ENCODE measurements around the gene IMPDH1. TPM values are rescaled to one million over a fixed set of nuclear protein-coding genes. Genes with fewer than 3 reads are reported as not detected.

The IMPDH1 gene
- total RNA-seq, 1 donor, result 39.7 TPM

- H3K27me3 ChIP-seq (ENCODE audit: insufficient read depth, low read length), result peaks cover 41% of the 10 kb centered on the region
- H3K4me1 ChIP-seq (ENCODE audit: insufficient read depth, low read length), result peaks cover 6% of the 10 kb centered on the region
- H3K4me3 ChIP-seq (ENCODE audit: low read length), result no peak overlapping the region
- no peaks in the 10 kb centered on the region for H3K9me3 ChIP-seq (ENCODE audit: low read depth, low read length)
Observed at GRCh38 chr7:128366986-128367385, 42.8 kb downstream of the IMPDH1 start.

GRCh38 chr7:128366300-128366699, 43.5 kb downstream of the IMPDH1 start:
- H3K4me1 ChIP-seq (ENCODE audit: insufficient read depth, low read length), result peaks cover 11% of the 10 kb centered on the region
- H3K4me3 ChIP-seq (ENCODE audit: low read length), result no peak overlapping the region
- peaks cover 41% of the 10 kb centered on the region for H3K27me3 ChIP-seq (ENCODE audit: insufficient read depth, low read length)
- H3K9me3 ChIP-seq (ENCODE audit: low read depth, low read length), result no peaks in the 10 kb centered on the region

GRCh38 chr7:128365432-128365831, 44.4 kb downstream of the IMPDH1 start:
- Histone ChIP-seq H3K4me3 (ENCODE audit: low read length) (no peak overlapping the region), H3K4me1 (ENCODE audit: insufficient read depth, low read length) (peaks cover 19% of the 10 kb centered on the region), H3K9me3 (ENCODE audit: low read depth, low read length) (no peaks in the 10 kb centered on the region), H3K27me3 (ENCODE audit: insufficient read depth, low read length) (peaks cover 41% of the 10 kb centered on the region)

- peaks cover 26% of the 10 kb centered on the region for H3K4me1 ChIP-seq (ENCODE audit: insufficient read depth, low read length)
- peaks cover 41% of the 10 kb centered on the region for H3K27me3 ChIP-seq (ENCODE audit: insufficient read depth, low read length)
- no peaks in the 10 kb centered on the region for H3K9me3 ChIP-seq (ENCODE audit: low read depth, low read length)
- H3K4me3 ChIP-seq (ENCODE audit: low read length), result no peak overlapping the region
Observed at GRCh38 chr7:128364166-128364870, 45.5 kb downstream of the IMPDH1 start.

- peaks cover 41% of the 10 kb centered on the region for H3K27me3 ChIP-seq (ENCODE audit: insufficient read depth, low read length)
- H3K9me3 ChIP-seq (ENCODE audit: low read depth, low read length), result no peaks in the 10 kb centered on the region
- H3K4me3 ChIP-seq (ENCODE audit: low read length), result no peak overlapping the region
- peaks cover 36% of the 10 kb centered on the region for H3K4me1 ChIP-seq (ENCODE audit: insufficient read depth, low read length)
Observed at GRCh38 chr7:128363261-128363721, 46.5 kb downstream of the IMPDH1 start.

- Histone ChIP-seq H3K4me1 (ENCODE audit: insufficient read depth, low read length) (peaks cover 43% of the 10 kb centered on the region), H3K27me3 (ENCODE audit: insufficient read depth, low read length) (peaks cover 41% of the 10 kb centered on the region), H3K4me3 (ENCODE audit: low read length) (no peak overlapping the region), H3K9me3 (ENCODE audit: low read depth, low read length) (no peaks in the 10 kb centered on the region)
Observed at GRCh38 chr7:128362670-128363069, 47.1 kb downstream of the IMPDH1 start.

GRCh38 chr7:128361411-128362379, 48.1 kb downstream of the IMPDH1 start, which contains the start of gene PRRT4:
PRRT4 (minus strand) TSS chr7:128361690.
- H3K4me3 ChIP-seq (ENCODE audit: low read length), result peak within 1 kb of the TSS; percentile 20
- H3K4me1 ChIP-seq (ENCODE audit: insufficient read depth, low read length), result peaks cover 46% of the 10 kb centered on the region
- H3K27me3 ChIP-seq (ENCODE audit: insufficient read depth, low read length), result peaks cover 41% of the 10 kb centered on the region
- H3K9me3 ChIP-seq (ENCODE audit: low read depth, low read length), result no peaks in the 10 kb centered on the region

GRCh38 chr7:128360359-128360678, 49.5 kb downstream of the IMPDH1 start:
- peaks cover 33% of the 10 kb centered on the region for H3K27me3 ChIP-seq (ENCODE audit: insufficient read depth, low read length)
- H3K4me1 ChIP-seq (ENCODE audit: insufficient read depth, low read length), result peaks cover 46% of the 10 kb centered on the region
- no peaks in the 10 kb centered on the region for H3K9me3 ChIP-seq (ENCODE audit: low read depth, low read length)
- no peak overlapping the region for H3K4me3 ChIP-seq (ENCODE audit: low read length)

- Histone ChIP-seq H3K4me3 (ENCODE audit: low read length) (no peak overlapping the region), H3K9me3 (ENCODE audit: low read depth, low read length) (no peaks in the 10 kb centered on the region), H3K27me3 (ENCODE audit: insufficient read depth, low read length) (peaks cover 29% of the 10 kb centered on the region), H3K4me1 (ENCODE audit: insufficient read depth, low read length) (peaks cover 46% of the 10 kb centered on the region)
Observed at GRCh38 chr7:128359939-128360338, 49.8 kb downstream of the IMPDH1 start.

- Histone ChIP-seq H3K9me3 (ENCODE audit: low read depth, low read length) (no peaks in the 10 kb centered on the region), H3K27me3 (ENCODE audit: insufficient read depth, low read length) (peaks cover 23% of the 10 kb centered on the region), H3K4me3 (ENCODE audit: low read length) (no peak overlapping the region), H3K4me1 (ENCODE audit: insufficient read depth, low read length) (peaks cover 46% of the 10 kb centered on the region)
Observed at GRCh38 chr7:128359336-128359735, 50.4 kb downstream of the IMPDH1 start.

- H3K9me3 ChIP-seq (ENCODE audit: low read depth, low read length), result no peaks in the 10 kb centered on the region
- H3K4me3 ChIP-seq (ENCODE audit: low read length), result no peak overlapping the region
- peaks cover 46% of the 10 kb centered on the region for H3K4me1 ChIP-seq (ENCODE audit: insufficient read depth, low read length)
- peaks cover 18% of the 10 kb centered on the region for H3K27me3 ChIP-seq (ENCODE audit: insufficient read depth, low read length)
Observed at GRCh38 chr7:128358233-128358632, 51.5 kb downstream of the IMPDH1 start.

- Histone ChIP-seq H3K4me3 (ENCODE audit: low read length) (no peak overlapping the region), H3K4me1 (ENCODE audit: insufficient read depth, low read length) (peaks cover 46% of the 10 kb centered on the region), H3K27me3 (ENCODE audit: insufficient read depth, low read length) (peaks cover 18% of the 10 kb centered on the region), H3K9me3 (ENCODE audit: low read depth, low read length) (no peaks in the 10 kb centered on the region)
Observed at GRCh38 chr7:128357217-128357613, 52.6 kb downstream of the IMPDH1 start.

GRCh38 chr7:128356546-128357216, 53.1 kb downstream of the IMPDH1 start:
- H3K9me3 ChIP-seq (ENCODE audit: low read depth, low read length), result no peaks in the 10 kb centered on the region
- H3K4me1 ChIP-seq (ENCODE audit: insufficient read depth, low read length), result peaks cover 44% of the 10 kb centered on the region
- H3K4me3 ChIP-seq (ENCODE audit: low read length), result no peak overlapping the region
- peaks cover 16% of the 10 kb centered on the region for H3K27me3 ChIP-seq (ENCODE audit: insufficient read depth, low read length)

GRCh38 chr7:128353610-128354009, 56.2 kb downstream of the IMPDH1 start:
- H3K4me1 ChIP-seq (ENCODE audit: insufficient read depth, low read length), result peaks cover 26% of the 10 kb centered on the region
- H3K9me3 ChIP-seq (ENCODE audit: low read depth, low read length), result no peaks in the 10 kb centered on the region
- H3K27me3 ChIP-seq (ENCODE audit: insufficient read depth, low read length), result peaks cover 25% of the 10 kb centered on the region
- no peak overlapping the region for H3K4me3 ChIP-seq (ENCODE audit: low read length)

- peaks cover 25% of the 10 kb centered on the region for H3K27me3 ChIP-seq (ENCODE audit: insufficient read depth, low read length)
- no peaks in the 10 kb centered on the region for H3K9me3 ChIP-seq (ENCODE audit: low read depth, low read length)
- peaks cover 22% of the 10 kb centered on the region for H3K4me1 ChIP-seq (ENCODE audit: insufficient read depth, low read length)
- H3K4me3 ChIP-seq (ENCODE audit: low read length), result no peak overlapping the region
Observed at GRCh38 chr7:128353189-128353588, 56.6 kb downstream of the IMPDH1 start.
